GM23338 (cell line): ENCODE measurements around the gene SORCS3. TPM values are rescaled to one million over a fixed set of nuclear protein-coding genes. Genes with fewer than 3 reads are reported as not detected.

ENCODE experiments used
- ATAC-seq: fragments of 200-7000 bp; cut with Tn5 transposase; 3 replicates; pipeline ENCODE4 v1.9.1; 2020
- DNase-seq: peaks from one replicate; pipeline ENCODE4 v3.0.0-alpha.2; 2015; ENCODE audit warnings: low spot score
- H2AFZ ChIP-seq: fragments of 200-600 bp; sonication (generic); 2 replicates; pipeline ENCODE4 v1.8.0; 2016; ENCODE audit warnings: antibody characterized with exemption, mild to moderate bottlenecking, moderate library complexity
- H3F3A ChIP-seq: fragments of 200-600 bp; sonication (generic); replicated peaks from 2 replicates; pipeline ENCODE4 v1.8.0; 2017; ENCODE audit warnings: antibody characterized with exemption, mixed run types, low read depth
- H3K27ac ChIP-seq: fragments of 200-600 bp; sonication (generic); 2 replicates; pipeline ENCODE4 v1.6.1; 2016; ENCODE audit warnings: low read depth
- H3K27me3 ChIP-seq: fragments of 200-600 bp; sonication (generic); 2 replicates; pipeline ENCODE4 v1.8.0; 2016; ENCODE audit warnings: mild to moderate bottlenecking, mixed run types, moderate library complexity; ENCODE audit not compliant: insufficient read depth
- H3K36me3 ChIP-seq: fragments of 200-600 bp; sonication (generic); 2 replicates; pipeline ENCODE4 v1.8.0; 2016; ENCODE audit warnings: mild to moderate bottlenecking; ENCODE audit not compliant: insufficient read depth
- H3K4me1 ChIP-seq: fragments of 200-600 bp; sonication (generic); 2 replicates; pipeline ENCODE4 v1.8.0; 2016; ENCODE audit warnings: mild to moderate bottlenecking, moderate library complexity; ENCODE audit not compliant: insufficient read depth
- H3K4me2 ChIP-seq: fragments of 200-600 bp; sonication (generic); 2 replicates; pipeline ENCODE4 v1.7.1; 2017; ENCODE audit warnings: mixed run types
- H3K4me3 ChIP-seq: fragments of 200-600 bp; sonication (generic); 2 replicates; pipeline ENCODE4 v1.6.1; 2016; ENCODE audit warnings: mixed run types
- H3K79me2 ChIP-seq: fragments of 200-600 bp; sonication (generic); replicated peaks from 2 replicates; pipeline ENCODE4 v1.8.0; 2017; ENCODE audit warnings: mild to moderate bottlenecking; ENCODE audit not compliant: insufficient read depth
- H3K9me2 ChIP-seq: fragments of 200-600 bp; sonication (generic); 2 replicates; pipeline ENCODE4 v1.8.0; 2017; ENCODE audit not compliant: insufficient read depth
- H4K20me1 ChIP-seq: fragments of 200-600 bp; sonication (generic); replicated peaks from 2 replicates; pipeline ENCODE4 v1.8.0; 2017; ENCODE audit warnings: mild to moderate bottlenecking; ENCODE audit not compliant: insufficient read depth
- H3K27ac Mint-ChIP-seq: 2 replicates; pipeline ENCODE4 v1.8.0; 2020; ENCODE audit warnings: inconsistent platforms, mild to moderate bottlenecking, moderate library complexity, mixed read lengths
- H3K27me3 Mint-ChIP-seq: 3 replicates; pipeline ENCODE4 v1.8.0; 2022; ENCODE audit warnings: low read depth, mild to moderate bottlenecking, moderate library complexity, mixed read lengths, inconsistent platforms; ENCODE audit not compliant: insufficient read depth, poor library complexity
- H3K36me3 Mint-ChIP-seq: 3 replicates; pipeline ENCODE4 v1.8.0; 2021; ENCODE audit warnings: low read depth, mild to moderate bottlenecking, inconsistent platforms, moderate library complexity, mixed read lengths
- H3K4me1 Mint-ChIP-seq: 3 replicates; pipeline ENCODE4 v1.8.0; 2020; ENCODE audit warnings: mild to moderate bottlenecking, inconsistent platforms, mixed read lengths
- H3K4me3 Mint-ChIP-seq: 3 replicates; pipeline ENCODE4 v1.8.0; 2021; ENCODE audit warnings: moderate library complexity, mild to moderate bottlenecking, inconsistent platforms, mixed read lengths
- H3K9me3 Mint-ChIP-seq: 3 replicates; pipeline ENCODE4 v1.8.0; 2020; ENCODE audit warnings: moderate library complexity, mild to moderate bottlenecking, inconsistent platforms, mixed read lengths
- CREB1 ChIP-seq: fragments of 250-450 bp; sonication (Bioruptor Pico); IDR thresholded peaks from 2 replicates; pipeline ENCODE4 v1.5.0; 2020; ENCODE audit warnings: low read depth, mild to moderate bottlenecking, moderate library complexity
- ETS1 ChIP-seq: IDR thresholded peaks from 2 replicates; pipeline ENCODE4 v1.6.1; 2016; ENCODE audit warnings: antibody characterized with exemption
- EZH2 ChIP-seq: fragments of 200-600 bp; sonication (generic); IDR thresholded peaks from one replicate; pipeline ENCODE4 v1.8.0; 2017; ENCODE audit warnings: antibody characterized with exemption, mild to moderate bottlenecking, low read depth; ENCODE audit not compliant: unreplicated experiment
- EZH2phosphoT487 ChIP-seq: fragments of 200-600 bp; sonication (generic); IDR thresholded peaks from one replicate; pipeline ENCODE4 v1.8.1; 2018; ENCODE audit warnings: antibody characterized with exemption; ENCODE audit not compliant: unreplicated experiment
- JUNB ChIP-seq: IDR thresholded peaks from one replicate; pipeline ENCODE4 v1.6.1; 2016; ENCODE audit warnings: antibody characterized with exemption; ENCODE audit not compliant: unreplicated experiment
- NANOG ChIP-seq: IDR thresholded peaks from 2 replicates; pipeline ENCODE4 v1.6.1; 2016; ENCODE audit warnings: antibody characterized with exemption, borderline replicate concordance
- POLR2AphosphoS5 ChIP-seq: IDR thresholded peaks from 2 replicates; pipeline ENCODE4 v1.6.1; 2016; ENCODE audit warnings: antibody characterized with exemption, low read depth
- STAT1 ChIP-seq: IDR thresholded peaks from one replicate; pipeline ENCODE4 v1.6.1; 2016; ENCODE audit warnings: antibody characterized with exemption; ENCODE audit not compliant: unreplicated experiment
- ZNF114 ChIP-seq: fragments of 250-450 bp; sonication (Bioruptor Pico); IDR thresholded peaks from 2 replicates; pipeline ENCODE4 v1.5.0; 2020; ENCODE audit warnings: mild to moderate bottlenecking, moderate library complexity
- ZNF331 ChIP-seq: fragments of 250-450 bp; sonication (Bioruptor Pico); IDR thresholded peaks from 2 replicates; pipeline ENCODE4 v1.5.0; 2020; ENCODE audit warnings: low read depth, mild to moderate bottlenecking, moderate library complexity
- polyA plus RNA-seq: library from polyadenylated mRNA; unstranded; fragments of >200 nt; fragmentation: Nextera tagmentation; extraction: Ambion mirVana; gene quantifications from 2 replicates; pipeline ENCODE4 v1.2.1, GENCODE V29; 2016
- total RNA-seq: library from RNA; depleted of rRNA; stranded (reverse); fragments of >200 nt; shearing (Covaris generic); gene quantifications from 2 replicates; pipeline ENCODE4 v1.2.3, GENCODE V29; 2014
- TF ChIP-seq, protein P1 (sequence below): IDR thresholded peaks from one replicate; pipeline ENCODE4 v1.6.1; 2018; ENCODE audit warnings: antibody characterized with exemption; ENCODE audit not compliant: unreplicated experiment
- TF ChIP-seq, protein P2 (sequence below), 2 experiments: fragments of 200-600 bp in 1 of 2; sonication (generic) in 1 of 2; conservative IDR thresholded peaks; 2 replicates each; pipeline versions ENCODE4 v1.5.1 to v1.6.1; 2016 to 2017; ENCODE audit warnings: antibody characterized with exemption in 2 of 2, low read depth in 2 of 2, mild to moderate bottlenecking in 2 of 2, moderate library complexity in 1 of 2
- TF ChIP-seq, protein P3 (sequence below): fragments of 250-450 bp; sonication (Bioruptor Pico); IDR thresholded peaks from 2 replicates; pipeline ENCODE4 v1.5.0; 2020; ENCODE audit warnings: mild to moderate bottlenecking, moderate library complexity

The SORCS3 gene
- total and polyA plus RNA-seq, 2 experiments from 2014 or later, result 0.37 to 1.4 TPM

- Mint-ChIP-seq H3K9me3 (no peaks in the 10 kb centered on the region), H3K27ac (no peak overlapping the region), H3K27me3 (no peaks in the 10 kb centered on the region), H3K36me3 (no peaks in the 10 kb centered on the region), H3K4me3 (no peak overlapping the region), H3K4me1 (peaks cover 5% of the 10 kb centered on the region)
- H3K9me2 ChIP-seq, result peaks cover 10% of the 10 kb centered on the region; the same call in 1 of the 2 replicates
- no peak overlapping the region for H3K27ac ChIP-seq
- no peak for DNase-seq
- H4K20me1 ChIP-seq, result no peaks in the 10 kb centered on the region
- H3K4me2 ChIP-seq, result no peak overlapping the region
- H3K4me3 ChIP-seq, result no peak overlapping the region
- TF ChIP-seq STAT1, result no peak
- no peak for TF ChIP-seq ZNF331 (CRISPR knock-in tag)
- TF ChIP-seq ETS1, result no peak
- no peak for TF ChIP-seq EZH2
- no peak for TF ChIP-seq JUNB
- no peak for TF ChIP-seq ZNF114 (CRISPR knock-in tag)
- no peak for TF ChIP-seq EZH2phosphoT487
- TF ChIP-seq, protein P1, sequence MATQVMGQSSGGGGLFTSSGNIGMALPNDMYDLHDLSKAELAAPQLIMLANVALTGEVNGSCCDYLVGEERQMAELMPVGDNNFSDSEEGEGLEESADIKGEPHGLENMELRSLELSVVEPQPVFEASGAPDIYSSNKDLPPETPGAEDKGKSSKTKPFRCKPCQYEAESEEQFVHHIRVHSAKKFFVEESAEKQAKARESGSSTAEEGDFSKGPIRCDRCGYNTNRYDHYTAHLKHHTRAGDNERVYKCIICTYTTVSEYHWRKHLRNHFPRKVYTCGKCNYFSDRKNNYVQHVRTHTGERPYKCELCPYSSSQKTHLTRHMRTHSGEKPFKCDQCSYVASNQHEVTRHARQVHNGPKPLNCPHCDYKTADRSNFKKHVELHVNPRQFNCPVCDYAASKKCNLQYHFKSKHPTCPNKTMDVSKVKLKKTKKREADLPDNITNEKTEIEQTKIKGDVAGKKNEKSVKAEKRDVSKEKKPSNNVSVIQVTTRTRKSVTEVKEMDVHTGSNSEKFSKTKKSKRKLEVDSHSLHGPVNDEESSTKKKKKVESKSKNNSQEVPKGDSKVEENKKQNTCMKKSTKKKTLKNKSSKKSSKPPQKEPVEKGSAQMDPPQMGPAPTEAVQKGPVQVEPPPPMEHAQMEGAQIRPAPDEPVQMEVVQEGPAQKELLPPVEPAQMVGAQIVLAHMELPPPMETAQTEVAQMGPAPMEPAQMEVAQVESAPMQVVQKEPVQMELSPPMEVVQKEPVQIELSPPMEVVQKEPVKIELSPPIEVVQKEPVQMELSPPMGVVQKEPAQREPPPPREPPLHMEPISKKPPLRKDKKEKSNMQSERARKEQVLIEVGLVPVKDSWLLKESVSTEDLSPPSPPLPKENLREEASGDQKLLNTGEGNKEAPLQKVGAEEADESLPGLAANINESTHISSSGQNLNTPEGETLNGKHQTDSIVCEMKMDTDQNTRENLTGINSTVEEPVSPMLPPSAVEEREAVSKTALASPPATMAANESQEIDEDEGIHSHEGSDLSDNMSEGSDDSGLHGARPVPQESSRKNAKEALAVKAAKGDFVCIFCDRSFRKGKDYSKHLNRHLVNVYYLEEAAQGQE, result no peak
- TF ChIP-seq, protein P2, sequence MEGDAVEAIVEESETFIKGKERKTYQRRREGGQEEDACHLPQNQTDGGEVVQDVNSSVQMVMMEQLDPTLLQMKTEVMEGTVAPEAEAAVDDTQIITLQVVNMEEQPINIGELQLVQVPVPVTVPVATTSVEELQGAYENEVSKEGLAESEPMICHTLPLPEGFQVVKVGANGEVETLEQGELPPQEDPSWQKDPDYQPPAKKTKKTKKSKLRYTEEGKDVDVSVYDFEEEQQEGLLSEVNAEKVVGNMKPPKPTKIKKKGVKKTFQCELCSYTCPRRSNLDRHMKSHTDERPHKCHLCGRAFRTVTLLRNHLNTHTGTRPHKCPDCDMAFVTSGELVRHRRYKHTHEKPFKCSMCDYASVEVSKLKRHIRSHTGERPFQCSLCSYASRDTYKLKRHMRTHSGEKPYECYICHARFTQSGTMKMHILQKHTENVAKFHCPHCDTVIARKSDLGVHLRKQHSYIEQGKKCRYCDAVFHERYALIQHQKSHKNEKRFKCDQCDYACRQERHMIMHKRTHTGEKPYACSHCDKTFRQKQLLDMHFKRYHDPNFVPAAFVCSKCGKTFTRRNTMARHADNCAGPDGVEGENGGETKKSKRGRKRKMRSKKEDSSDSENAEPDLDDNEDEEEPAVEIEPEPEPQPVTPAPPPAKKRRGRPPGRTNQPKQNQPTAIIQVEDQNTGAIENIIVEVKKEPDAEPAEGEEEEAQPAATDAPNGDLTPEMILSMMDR (conservative IDR thresholded peaks at IDR 0.05; ENCODE audit: low read depth in 2 of 2), result no peak
- TF ChIP-seq NANOG, result no peak
- TF ChIP-seq POLR2AphosphoS5, result no peak
- TF ChIP-seq CREB1 (CRISPR knock-in tag), result no peak
- TF ChIP-seq, protein P3, sequence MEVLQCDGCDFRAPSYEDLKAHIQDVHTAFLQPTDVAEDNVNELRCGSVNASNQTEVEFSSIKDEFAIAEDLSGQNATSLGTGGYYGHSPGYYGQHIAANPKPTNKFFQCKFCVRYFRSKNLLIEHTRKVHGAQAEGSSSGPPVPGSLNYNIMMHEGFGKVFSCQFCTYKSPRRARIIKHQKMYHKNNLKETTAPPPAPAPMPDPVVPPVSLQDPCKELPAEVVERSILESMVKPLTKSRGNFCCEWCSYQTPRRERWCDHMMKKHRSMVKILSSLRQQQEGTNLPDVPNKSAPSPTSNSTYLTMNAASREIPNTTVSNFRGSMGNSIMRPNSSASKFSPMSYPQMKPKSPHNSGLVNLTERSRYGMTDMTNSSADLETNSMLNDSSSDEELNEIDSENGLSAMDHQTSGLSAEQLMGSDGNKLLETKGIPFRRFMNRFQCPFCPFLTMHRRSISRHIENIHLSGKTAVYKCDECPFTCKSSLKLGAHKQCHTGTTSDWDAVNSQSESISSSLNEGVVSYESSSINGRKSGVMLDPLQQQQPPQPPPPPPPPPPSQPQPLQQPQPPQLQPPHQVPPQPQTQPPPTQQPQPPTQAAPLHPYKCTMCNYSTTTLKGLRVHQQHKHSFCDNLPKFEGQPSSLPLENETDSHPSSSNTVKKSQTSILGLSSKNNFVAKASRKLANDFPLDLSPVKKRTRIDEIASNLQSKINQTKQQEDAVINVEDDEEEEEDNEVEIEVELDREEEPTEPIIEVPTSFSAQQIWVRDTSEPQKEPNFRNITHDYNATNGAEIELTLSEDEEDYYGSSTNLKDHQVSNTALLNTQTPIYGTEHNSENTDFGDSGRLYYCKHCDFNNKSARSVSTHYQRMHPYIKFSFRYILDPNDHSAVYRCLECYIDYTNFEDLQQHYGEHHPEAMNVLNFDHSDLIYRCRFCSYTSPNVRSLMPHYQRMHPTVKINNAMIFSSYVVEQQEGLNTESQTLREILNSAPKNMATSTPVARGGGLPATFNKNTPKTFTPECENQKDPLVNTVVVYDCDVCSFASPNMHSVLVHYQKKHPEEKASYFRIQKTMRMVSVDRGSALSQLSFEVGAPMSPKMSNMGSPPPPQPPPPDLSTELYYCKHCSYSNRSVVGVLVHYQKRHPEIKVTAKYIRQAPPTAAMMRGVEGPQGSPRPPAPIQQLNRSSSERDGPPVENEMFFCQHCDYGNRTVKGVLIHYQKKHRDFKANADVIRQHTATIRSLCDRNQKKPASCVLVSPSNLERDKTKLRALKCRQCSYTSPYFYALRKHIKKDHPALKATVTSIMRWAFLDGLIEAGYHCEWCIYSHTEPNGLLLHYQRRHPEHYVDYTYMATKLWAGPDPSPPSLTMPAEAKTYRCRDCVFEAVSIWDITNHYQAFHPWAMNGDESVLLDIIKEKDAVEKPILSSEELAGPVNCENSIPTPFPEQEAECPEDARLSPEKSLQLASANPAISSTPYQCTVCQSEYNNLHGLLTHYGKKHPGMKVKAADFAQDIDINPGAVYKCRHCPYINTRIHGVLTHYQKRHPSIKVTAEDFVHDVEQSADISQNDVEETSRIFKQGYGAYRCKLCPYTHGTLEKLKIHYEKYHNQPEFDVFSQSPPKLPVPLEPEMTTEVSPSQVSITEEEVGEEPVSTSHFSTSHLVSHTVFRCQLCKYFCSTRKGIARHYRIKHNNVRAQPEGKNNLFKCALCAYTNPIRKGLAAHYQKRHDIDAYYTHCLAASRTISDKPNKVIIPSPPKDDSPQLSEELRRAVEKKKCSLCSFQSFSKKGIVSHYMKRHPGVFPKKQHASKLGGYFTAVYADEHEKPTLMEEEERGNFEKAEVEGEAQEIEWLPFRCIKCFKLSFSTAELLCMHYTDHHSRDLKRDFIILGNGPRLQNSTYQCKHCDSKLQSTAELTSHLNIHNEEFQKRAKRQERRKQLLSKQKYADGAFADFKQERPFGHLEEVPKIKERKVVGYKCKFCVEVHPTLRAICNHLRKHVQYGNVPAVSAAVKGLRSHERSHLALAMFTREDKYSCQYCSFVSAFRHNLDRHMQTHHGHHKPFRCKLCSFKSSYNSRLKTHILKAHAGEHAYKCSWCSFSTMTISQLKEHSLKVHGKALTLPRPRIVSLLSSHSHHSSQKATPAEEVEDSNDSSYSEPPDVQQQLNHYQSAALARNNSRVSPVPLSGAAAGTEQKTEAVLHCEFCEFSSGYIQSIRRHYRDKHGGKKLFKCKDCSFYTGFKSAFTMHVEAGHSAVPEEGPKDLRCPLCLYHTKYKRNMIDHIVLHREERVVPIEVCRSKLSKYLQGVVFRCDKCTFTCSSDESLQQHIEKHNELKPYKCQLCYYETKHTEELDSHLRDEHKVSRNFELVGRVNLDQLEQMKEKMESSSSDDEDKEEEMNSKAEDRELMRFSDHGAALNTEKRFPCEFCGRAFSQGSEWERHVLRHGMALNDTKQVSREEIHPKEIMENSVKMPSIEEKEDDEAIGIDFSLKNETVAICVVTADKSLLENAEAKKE (CRISPR knock-in tag), result no peak
- no peaks in the 10 kb centered on the region for H3K27me3 ChIP-seq
- peaks cover 1% of the 10 kb centered on the region; the same call in 1 of the 2 replicates for H3K4me1 ChIP-seq
- no peaks in the 10 kb centered on the region for H3K36me3 ChIP-seq
- no peak for ATAC-seq
- H2AFZ ChIP-seq, result no peak overlapping the region
- H3F3A ChIP-seq, result no peaks in the 10 kb centered on the region
- no peaks in the 10 kb centered on the region for H3K79me2 ChIP-seq
Observed at GRCh38 chr10:104665174-104665573, 24.1 kb downstream of the SORCS3 start.
